Pulmonary artery endothelial cell (primary cell): ENCODE results near the gene CST4. TPM values are rescaled to one million over a fixed set of nuclear protein-coding genes. Genes with fewer than 3 reads are reported as not detected.
"Not testable (repeated sequence)": the region's sequence is repeated elsewhere in the genome, so short reads cannot be mapped to it uniquely, and the experiment has no call there.

Experiments used
- DNase-seq: peaks from one replicate; pipeline ENCODE4 v3.0.0-alpha.2; 2011; ENCODE audit warnings: low read depth, low spot score
- total RNA-seq: library from RNA; depleted of rRNA; stranded (reverse); fragments of >200 nt; gene quantifications from 2 replicates; pipeline ENCODE4 v1.2.3, GENCODE V29; 2014

The CST4 gene
- not detected in 2 replicates for total RNA-seq

- DNase-seq, result not testable (repeated sequence)
These were observed at the start of gene CST4 for GRCh38 chr20:23688684-23689398. TSS of gene CST4 (minus strand) at chr20:23689038. CDS start at chr20:23688969, 69 bp downstream.

GRCh38 chr20:23735391-23735790 is 46.6 kb upstream of the CST4 start:
- not testable (repeated sequence) for DNase-seq

GRCh38 chr20:23734949-23735348 is 46.1 kb upstream of the CST4 start:
- DNase-seq, result not testable (repeated sequence)

- not testable (repeated sequence) for DNase-seq
These were observed 45.6 kb upstream of the CST4 start for GRCh38 chr20:23734440-23734839.

- no peak for DNase-seq
These were observed 38.2 kb upstream of the CST4 start for GRCh38 chr20:23727016-23727415.

- no peak for DNase-seq
These were observed 36.3 kb upstream of the CST4 start for GRCh38 chr20:23725102-23725501.

GRCh38 chr20:23723659-23724307 is 34.9 kb upstream of the CST4 start:
- DNase-seq, result not testable (repeated sequence)

- not testable (repeated sequence) for DNase-seq
These were observed 34.0 kb upstream of the CST4 start for GRCh38 chr20:23722851-23723250.

GRCh38 chr20:23721962-23722361 is 33.1 kb upstream of the CST4 start:
- DNase-seq, result no peak

GRCh38 chr20:23719351-23719750 is 30.5 kb upstream of the CST4 start:
- DNase-seq, result not testable (repeated sequence)

GRCh38 chr20:23711778-23712177 is 22.9 kb upstream of the CST4 start:
- DNase-seq, result not testable (repeated sequence)

GRCh38 chr20:23710771-23711170 is 21.9 kb upstream of the CST4 start:
- no peak for DNase-seq

- no peak for DNase-seq
These were observed 17.1 kb upstream of the CST4 start for GRCh38 chr20:23705895-23706294.

- no peak for DNase-seq
These were observed 13.2 kb upstream of the CST4 start for GRCh38 chr20:23702021-23702420.

GRCh38 chr20:23700931-23701330 is 12.1 kb upstream of the CST4 start:
- DNase-seq, result no peak

- DNase-seq, result no peak
These were observed 9.1 kb upstream of the CST4 start for GRCh38 chr20:23697947-23698346.

GRCh38 chr20:23695068-23695395 is 6.2 kb upstream of the CST4 start:
- DNase-seq, result not testable (repeated sequence)

- not testable (repeated sequence) for DNase-seq
These were observed 5.6 kb upstream of the CST4 start for GRCh38 chr20:23694178-23695067.

- peak; percentile 30 for DNase-seq
These were observed 4.1 kb upstream of the CST4 start for GRCh38 chr20:23692725-23693619.

GRCh38 chr20:23691675-23692074 is 2.8 kb upstream of the CST4 start:
- DNase-seq, result no peak

- DNase-seq, result no peak
These were observed 1.7 kb upstream of the CST4 start for GRCh38 chr20:23690581-23690980.
